IgD-negative memory B cell (primary cell): ENCODE results near the gene MPP3. TPM values are rescaled to one million over a fixed set of nuclear protein-coding genes. Genes with fewer than 3 reads are reported as not detected.

Experiments
- H3K27ac Mint-ChIP-seq, 3 donors: one replicate each; pipeline ENCODE4 v1.8.0; 2020 to 2022; ENCODE audit warnings: mild to moderate bottlenecking in 3 of 3, mixed read lengths in 3 of 3, moderate library complexity in 1 of 3
- H3K27me3 Mint-ChIP-seq: one replicate; pipeline ENCODE4 v1.8.0; 2021; ENCODE audit warnings: mixed read lengths
- H3K36me3 Mint-ChIP-seq: one replicate; pipeline ENCODE4 v1.8.0; 2020; ENCODE audit warnings: mild to moderate bottlenecking, mixed read lengths
- H3K4me1 Mint-ChIP-seq, 3 donors: one replicate each; pipeline ENCODE4 v1.8.0; 2020 to 2022; ENCODE audit warnings: mixed read lengths in 3 of 3, mild to moderate bottlenecking in 1 of 3
- H3K4me3 Mint-ChIP-seq, 4 donors: one replicate each; pipeline ENCODE4 v1.8.0; 2020 to 2022; ENCODE audit warnings: mild to moderate bottlenecking in 4 of 4, mixed read lengths in 4 of 4, moderate library complexity in 3 of 4
- H3K9me3 Mint-ChIP-seq, 3 donors: one replicate each; pipeline ENCODE4 v1.8.0; 2020 to 2021; ENCODE audit warnings: mixed read lengths in 3 of 3, mild to moderate bottlenecking in 1 of 3
- polyA plus RNA-seq: library from polyadenylated mRNA; unstranded; fragments of 300-500 nt; fragmentation: Illumina TruSeq; gene quantifications from one replicate; pipeline ENCODE4 v1.2.3, GENCODE V29; 2021

MPP3 gene
- polyA plus RNA-seq, 1 donor from 2014 or later: not detected

- Mint-ChIP-seq H3K4me3 (no peak overlapping the region), H3K9me3 (peaks cover 0 to 4% (median 0%) of the 10 kb centered on the region in 3 donors), H3K36me3 (peaks cover 4% of the 10 kb centered on the region), H3K4me1 (peaks cover 0 to 7% (median 3%) of the 10 kb centered on the region in 3 donors), H3K27ac (no peak overlapping the region), H3K27me3 (peaks cover 7% of the 10 kb centered on the region)
These were observed 44.4 kb downstream of the MPP3 start for GRCh38 chr17:43788540-43788939.

GRCh38 chr17:43787728-43788127 lies 45.2 kb downstream of the MPP3 start:
- peaks cover 4% of the 10 kb centered on the region for H3K36me3 Mint-ChIP-seq
- H3K9me3 Mint-ChIP-seq: peaks cover 0 to 2% (median 0%) of the 10 kb centered on the region in 3 donors
- H3K4me1 Mint-ChIP-seq: peaks cover 0 to 7% (median 0%) of the 10 kb centered on the region in 3 donors
- H3K4me3 Mint-ChIP-seq: no peak overlapping the region
- no peak overlapping the region for H3K27ac Mint-ChIP-seq
- H3K27me3 Mint-ChIP-seq: peaks cover 13% of the 10 kb centered on the region

GRCh38 chr17:43784628-43785101 lies 48.3 kb downstream of the MPP3 start:
- no peak overlapping the region for H3K27ac Mint-ChIP-seq
- H3K9me3 Mint-ChIP-seq: no peaks in the 10 kb centered on the region
- H3K4me1 Mint-ChIP-seq: peaks cover 0 to 2% (median 0%) of the 10 kb centered on the region in 3 donors
- H3K27me3 Mint-ChIP-seq: peaks cover 14% of the 10 kb centered on the region
- no peak overlapping the region for H3K4me3 Mint-ChIP-seq
- H3K36me3 Mint-ChIP-seq: peaks cover 2% of the 10 kb centered on the region

- H3K9me3 Mint-ChIP-seq: no peaks in the 10 kb centered on the region
- H3K4me1 Mint-ChIP-seq: peaks cover 0 to 5% (median 0%) of the 10 kb centered on the region in 3 donors
- H3K27me3 Mint-ChIP-seq: peaks cover 16% of the 10 kb centered on the region
- H3K36me3 Mint-ChIP-seq: peaks cover 2% of the 10 kb centered on the region
- no peak overlapping the region for H3K4me3 Mint-ChIP-seq
- no peak overlapping the region for H3K27ac Mint-ChIP-seq
These were observed 48.9 kb downstream of the MPP3 start for GRCh38 chr17:43784068-43784467.

- H3K36me3 Mint-ChIP-seq: peaks cover 2% of the 10 kb centered on the region
- no peaks in the 10 kb centered on the region for H3K9me3 Mint-ChIP-seq
- peak overlapping the region in 1 of 4 donors; percentile 22 for H3K4me3 Mint-ChIP-seq
- H3K27me3 Mint-ChIP-seq: peaks cover 13% of the 10 kb centered on the region
- no peak overlapping the region for H3K27ac Mint-ChIP-seq
- H3K4me1 Mint-ChIP-seq: peaks cover 0 to 5% (median 0%) of the 10 kb centered on the region in 3 donors
These were observed 49.8 kb downstream of the MPP3 start for GRCh38 chr17:43782913-43783680.

- Mint-ChIP-seq H3K4me1 (peaks cover 0 to 5% (median 2%) of the 10 kb centered on the region in 3 donors), H3K27me3 (peaks cover 13% of the 10 kb centered on the region), H3K36me3 (peaks cover 2% of the 10 kb centered on the region), H3K4me3 (peak within 1 kb of the TSS; percentile 81 to 92 (median 88)), H3K9me3 (no peaks in the 10 kb centered on the region), H3K27ac (peak within 1 kb of the TSS in 1 of 3 donors; percentile 46)
These were observed 52.8 kb downstream of the MPP3 start, which contains the start of gene CFAP97D1 for GRCh38 chr17:43780135-43780534. TSS of gene CFAP97D1 (plus strand) at chr17:43780435. CDS start at chr17:43780463, 28 bp downstream.

GRCh38 chr17:43779145-43780125 lies 53.5 kb downstream of the MPP3 start:
- Mint-ChIP-seq H3K27me3 (peaks cover 12% of the 10 kb centered on the region), H3K27ac (peak overlapping the region in 1 of 3 donors; percentile 53), H3K4me1 (peaks cover 0 to 5% (median 2%) of the 10 kb centered on the region in 3 donors), H3K9me3 (no peaks in the 10 kb centered on the region), H3K4me3 (peak overlapping the region; percentile 81 to 92 (median 88)), H3K36me3 (peaks cover 2% of the 10 kb centered on the region)

GRCh38 chr17:43778337-43779144 lies 54.4 kb downstream of the MPP3 start, which contains the start of gene DUSP3:
TSS of gene DUSP3 (minus strand) at chr17:43778977. CDS start at chr17:43778924, 53 bp downstream.
- peaks cover under 1 to 6% (median 4%) of the 10 kb centered on the region in 3 donors for H3K4me1 Mint-ChIP-seq
- H3K27ac Mint-ChIP-seq: peak within 1 kb of the TSS in 2 of 3 donors; percentile 64 to 84
- H3K4me3 Mint-ChIP-seq: peak within 1 kb of the TSS; percentile 86 to 92 (median 92)
- H3K27me3 Mint-ChIP-seq: peaks cover 12% of the 10 kb centered on the region
- H3K9me3 Mint-ChIP-seq: no peaks in the 10 kb centered on the region
- H3K36me3 Mint-ChIP-seq: peaks cover 2% of the 10 kb centered on the region

- Mint-ChIP-seq H3K9me3 (no peaks in the 10 kb centered on the region), H3K36me3 (peaks cover 3% of the 10 kb centered on the region), H3K4me3 (peak overlapping the region in 1 of 4 donors; percentile 56), H3K27ac (no peak overlapping the region), H3K27me3 (peaks cover 1% of the 10 kb centered on the region), H3K4me1 (peaks cover 10 to 12% (median 11%) of the 10 kb centered on the region in 3 donors)
These were observed 58.4 kb downstream of the MPP3 start for GRCh38 chr17:43774304-43775250.

- Mint-ChIP-seq H3K36me3 (peaks cover 3% of the 10 kb centered on the region), H3K27me3 (no peaks in the 10 kb centered on the region), H3K9me3 (no peaks in the 10 kb centered on the region), H3K4me3 (peak overlapping the region in 2 of 4 donors; percentile 63), H3K27ac (peak overlapping the region in 2 of 3 donors; percentile 33 to 66), H3K4me1 (peaks cover 13 to 19% (median 16%) of the 10 kb centered on the region in 3 donors)
These were observed 59.9 kb downstream of the MPP3 start for GRCh38 chr17:43772877-43773648.

- Mint-ChIP-seq H3K4me3 (no peak overlapping the region), H3K4me1 (peaks cover 13 to 20% (median 15%) of the 10 kb centered on the region in 3 donors), H3K27ac (no peak overlapping the region), H3K9me3 (no peaks in the 10 kb centered on the region), H3K27me3 (no peaks in the 10 kb centered on the region), H3K36me3 (peaks cover 3% of the 10 kb centered on the region)
These were observed 61.5 kb downstream of the MPP3 start for GRCh38 chr17:43771463-43771862.

GRCh38 chr17:43770957-43771356 lies 62.0 kb downstream of the MPP3 start:
- H3K27me3 Mint-ChIP-seq: no peaks in the 10 kb centered on the region
- H3K36me3 Mint-ChIP-seq: peaks cover 3% of the 10 kb centered on the region
- no peak overlapping the region for H3K27ac Mint-ChIP-seq
- H3K4me1 Mint-ChIP-seq: peaks cover 13 to 24% (median 15%) of the 10 kb centered on the region in 3 donors
- H3K4me3 Mint-ChIP-seq: no peak overlapping the region
- H3K9me3 Mint-ChIP-seq: no peaks in the 10 kb centered on the region
